K562 (cell line): ENCODE results near the gene GARNL3. TPM values are rescaled to one million over a fixed set of nuclear protein-coding genes. Genes with fewer than 3 reads are reported as not detected.
A peak's percentile ranks its signal among the peaks of the same experiment; 100 is the strongest.

Source experiments
- ATAC-seq: fragments of 200-7000 bp; cut with Tn5 transposase; 3 replicates; pipeline ENCODE4 v1.9.1; 2020; ENCODE audit warnings: moderate library complexity
- BruUV-seq: library from RNA; stranded (reverse); fragments of 400-500 nt; replicated peaks from 2 replicates; lab custom pipeline; 2021; lab: Mats Ljungman, UMichigan
- CTCF ChIA-PET: fragments of 300-600 bp; formaldehyde crosslinking; extraction: SDS; loops from one replicate; lab custom pipeline; 2021; ENCODE audit warnings: low intra/inter-chr PET ratio; lab: Yijun Ruan, JAX
- POLR2A ChIA-PET: fragments of 300-600, 350-650 bp; sonication (Branson Sonifier 250); formaldehyde crosslinking; extraction: SDS; loops from one replicate; lab custom pipeline; 2021; ENCODE audit warnings: antibody characterized with exemption, inconsistent platforms; lab: Yijun Ruan, JAX
- DNase-seq, 4 experiments: peaks; one replicate each; pipeline versions ENCODE4 v3.0.0 to v3.0.0-alpha.2; 2011 to 2018; ENCODE audit warnings: low spot score in 3 of 4, mixed read lengths in 3 of 4; ENCODE audit errors: extremely low read depth in 1 of 4
- FAIRE-seq: peaks from 2 replicates; lab custom pipeline; 2011; peaks lifted over from hg19 to GRCh38; lab: Jason Lieb, UNC
- H2AFZ ChIP-seq: 2 replicates; pipeline ENCODE4 v1.6.0; 2011; ENCODE audit warnings: low read depth, low read length, control low read depth, inconsistent platforms
- H3K27ac ChIP-seq: fragments of 200-600 bp; 3 replicates; pipeline ENCODE4 v1.8.0; 2011; ENCODE audit warnings: low read depth, mild to moderate bottlenecking, control low read depth, inconsistent platforms, low read length, moderate library complexity, mixed read lengths; ENCODE audit errors: extremely low read depth
- H3K27me3 ChIP-seq, 2 experiments: fragments of 300-600 bp in 1 of 2; 2 replicates in 1 of 2; 3 replicates in 1 of 2; pipeline versions ENCODE4 v1.6.0 to v1.8.0; 2011; ENCODE audit warnings: inconsistent platforms in 2 of 2, low read length in 2 of 2, mild to moderate bottlenecking in 1 of 2, mixed read lengths in 1 of 2, moderate library complexity in 1 of 2; ENCODE audit not compliant: control insufficient read depth in 2 of 2, insufficient read depth in 2 of 2
- H3K36me3 ChIP-seq: fragments of 300-600 bp; 3 replicates; pipeline ENCODE4 v1.8.0; 2011; ENCODE audit warnings: mild to moderate bottlenecking, low read length, inconsistent platforms; ENCODE audit not compliant: control insufficient read depth, insufficient read depth
- H3K4me1 ChIP-seq, 2 experiments: fragments of 200-600 bp in 1 of 2; replicated peaks in 1 of 2; 2 replicates in 1 of 2; 3 replicates in 1 of 2; pipeline versions ENCODE4 v1.5.1 to v1.8.0; 2011; ENCODE audit warnings: inconsistent platforms in 2 of 2, low read length in 2 of 2, mild to moderate bottlenecking in 1 of 2, mixed read lengths in 1 of 2, moderate library complexity in 1 of 2; ENCODE audit not compliant: control insufficient read depth in 2 of 2, insufficient read depth in 2 of 2
- H3K4me2 ChIP-seq: 2 replicates; pipeline ENCODE4 v1.6.1; 2011; ENCODE audit warnings: low read length, control low read depth, inconsistent platforms, mixed read lengths; ENCODE audit not compliant: insufficient read depth
- H3K4me3 ChIP-seq: fragments of 200-600 bp; sonication (generic), shearing (Covaris generic); 2 replicates; pipeline ENCODE4 v1.5.1; 2016; ENCODE audit warnings: control low read depth, inconsistent platforms
- H3K79me2 ChIP-seq: fragments of 200-600 bp; 3 replicates; pipeline ENCODE4 v1.8.0; 2011; ENCODE audit warnings: low read length, inconsistent platforms; ENCODE audit not compliant: control insufficient read depth, insufficient read depth
- H3K9ac ChIP-seq, 2 experiments: 2 replicates each; pipeline versions ENCODE4 v1.6.0 to v1.6.1; 2011; ENCODE audit warnings: low read depth in 2 of 2, low read length in 2 of 2, control low read depth in 1 of 2, inconsistent platforms in 1 of 2, mild to moderate bottlenecking in 1 of 2, mixed read lengths in 1 of 2; ENCODE audit not compliant: insufficient read depth in 1 of 2
- H3K9me1 ChIP-seq: one replicate; pipeline ENCODE4 v1.6.0; 2011; ENCODE audit warnings: inconsistent platforms, mild to moderate bottlenecking, low read length, moderate library complexity; ENCODE audit not compliant: control insufficient read depth, insufficient read depth
- H3K9me3 ChIP-seq: replicated peaks from 2 replicates; pipeline ENCODE4 v1.5.1; 2011; ENCODE audit warnings: low read depth, low read length, inconsistent platforms; ENCODE audit not compliant: control insufficient read depth, insufficient read depth
- H4K20me1 ChIP-seq: replicated peaks from 2 replicates; pipeline ENCODE4 v1.6.1; 2011; ENCODE audit warnings: low read length, inconsistent platforms, mixed read lengths; ENCODE audit not compliant: control insufficient read depth, insufficient read depth
- CBFB ChIP-seq: sonication (generic); formaldehyde crosslinking; IDR thresholded peaks from 2 replicates; pipeline ENCODE4 v1.4.0; 2020; ENCODE audit warnings: mild to moderate bottlenecking, missing genetic modification reagents
- CTBP1 ChIP-seq: fragments of 450-650 bp; IDR thresholded peaks from 2 replicates; pipeline ENCODE4 v1.6.1; 2016; ENCODE audit warnings: borderline replicate concordance
- DPF2 ChIP-seq: fragments of 450-650 bp; IDR thresholded peaks from 2 replicates; pipeline ENCODE4 v1.6.1; 2016
- ESRRB ChIP-seq: fragments of 250-450 bp; sonication (Bioruptor Pico); IDR thresholded peaks from 2 replicates; pipeline ENCODE4 v1.5.0; 2020; ENCODE audit warnings: mild to moderate bottlenecking, moderate library complexity, borderline replicate concordance
- ETS1 ChIP-seq: conservative IDR thresholded peaks from 2 replicates; pipeline ENCODE4 v1.6.1; 2011; ENCODE audit warnings: low read depth, mild to moderate bottlenecking, low read length; ENCODE audit not compliant: control insufficient read depth
- EWSR1 ChIP-seq: fragments of 450-650 bp; IDR thresholded peaks from 2 replicates; pipeline ENCODE4 v1.6.1; 2018; ENCODE audit warnings: borderline replicate concordance, mild to moderate bottlenecking, low read depth, moderate library complexity; ENCODE audit not compliant: partially characterized antibody
- MCM7 ChIP-seq, 2 experiments: fragments of 450-650 bp; IDR thresholded peaks; 2 replicates each; pipeline ENCODE4 v1.6.1; 2016 to 2018
- TCF7L2 ChIP-seq: fragments of 150-350 bp; IDR thresholded peaks from 2 replicates; pipeline ENCODE4 v1.6.1; 2016; ENCODE audit warnings: low read depth, mild to moderate bottlenecking, low read length, moderate library complexity
- TSC22D4 ChIP-seq: fragments of 450-650 bp; IDR thresholded peaks from 2 replicates; pipeline ENCODE4 v1.6.1; 2016; ENCODE audit warnings: missing genetic modification characterization, missing biosample characterization, control low read depth
- ZNF12 ChIP-seq: sonication (generic); formaldehyde crosslinking; IDR thresholded peaks from 2 replicates; pipeline ENCODE4 v1.4.0; 2020; ENCODE audit warnings: mild to moderate bottlenecking, missing genetic modification reagents
- ZNF3 ChIP-seq: fragments of 250-450 bp; sonication (Bioruptor Pico); IDR thresholded peaks from 2 replicates; pipeline ENCODE4 v1.5.0; 2021; ENCODE audit warnings: mild to moderate bottlenecking, moderate library complexity
- ZNF384 ChIP-seq: IDR thresholded peaks from 2 replicates; pipeline ENCODE4 v1.6.1; 2012; ENCODE audit warnings: low read depth, low read length, improper control_type of control experiment
- ZNF592 ChIP-seq: fragments of 450-650 bp; IDR thresholded peaks from 2 replicates; pipeline ENCODE4 v1.6.1; 2017; ENCODE audit warnings: antibody characterized with exemption, mild to moderate bottlenecking
- WGBS: fragments of 100-300 bp; shearing (Covaris generic); methylation state at CpG from one replicate; pipeline ENCODE4 v1.1.6; 2016; ENCODE audit warnings: low coverage, mixed read lengths; ENCODE audit not compliant: insufficient coverage; ENCODE audit errors: missing lambda C conversion rate; 5-methylcytosine and 5-hydroxymethylcytosine counted together
- in situ Hi-C: fragments of 300-500 bp; cut with MboI; formaldehyde crosslinking; loops from 4 replicates; pipeline ENCODE4 v1.15.0; 2018; ENCODE audit warnings: inconsistent platforms, mixed read lengths
- intact Hi-C: fragments of 100-400 bp; cut with micrococcal nuclease; formaldehyde crosslinking; loops from 2 replicates; pipeline ENCODE4 v1.14.2; 2022
- polyA plus RNA-seq, 8 experiments: library from polyadenylated mRNA; depleted of rRNA in 4 of 8; stranded (reverse) in 5 of 8; unstranded in 3 of 8; fragments of >200 nt; fragmentation: Nextera tagmentation in 2 of 8; fragmentation: Illumina TruSeq in 1 of 8; extraction: Ambion mirVana in 2 of 8; extraction: Trizol in 1 of 8; gene quantifications; 2 replicates each; pipeline versions ENCODE4 v1.2.1 to v1.2.3, GENCODE V29; 2011 to 2014; ENCODE audit warnings: inconsistent platforms in 1 of 8, missing spikeins in 1 of 8
- total RNA-seq, 7 experiments: library from RNA; depleted of rRNA in 6 of 7; stranded (reverse); fragments of >200 nt in 6 of 7; fragmentation: Illumina TruSeq in 2 of 7; extraction: Trizol in 2 of 7; gene quantifications; 2 replicates each; pipeline versions ENCODE4 v1.2.1 to v1.2.3, GENCODE V29; 2011 to 2021; ENCODE audit warnings: low replicate concordance in 1 of 7

Gene GARNL3
- total and polyA plus RNA-seq, 9 of the 15 experiments (the other 6 are each of a cell fraction or from before 2014, with no cell fraction given): 0.35 to 2.7 (median 1.6) TPM

GRCh38 chr9:127245637-127246164 lies 18.9 kb upstream of the GARNL3 start:
- no peaks in the 10 kb centered on the region for H3K9me3 ChIP-seq
- H3K36me3 ChIP-seq: no peaks in the 10 kb centered on the region
- no peaks in the 10 kb centered on the region; the same call in 1 of the 2 replicates for H4K20me1 ChIP-seq
- H3K4me2 ChIP-seq: peak overlapping the region; percentile 87
- 0 out of 5 replicates have a peak, but pooled peaks cover 2 to 3% of the 10 kb centered on the region in 2 experiments for H3K27me3 ChIP-seq
- H3K27ac ChIP-seq: no peak overlapping the region
- intact Hi-C loops: loop anchor here (10.0 kb wide), 1 partner anchor 61 kb away; no protein-coding TSS in a partner anchor
- 54% methylated on average over 8 of the region's 8 CpGs for WGBS
- H3K9me1 ChIP-seq: no peaks in the 10 kb centered on the region
- no peaks in the 10 kb centered on the region for H3K79me2 ChIP-seq
- peak overlapping the region; percentile 50 for H3K4me3 ChIP-seq
- FAIRE-seq (no peak), ATAC-seq (no peak), DNase-seq (no peak)
- in situ Hi-C loops: no loop called here
- H3K4me1 ChIP-seq: peaks cover 3 to 10% of the 10 kb centered on the region in 2 experiments; a peak in 4 of 5 replicates
- POLR2A ChIA-PET: interaction anchor here (0.8 kb wide), 2 partner anchors 44 to 202 kb away, joined by 3 read pairs; no protein-coding TSS in a partner anchor
- TF ChIP-seq EWSR1 (no peak), ZNF384 (no peak), ESRRB (CRISPR knock-in tag) (no peak), TSC22D4 (no peak), ZNF12 (CRISPR knock-in tag) (no peak), DPF2 (no peak), MCM7 (IDR thresholded peaks at IDR 0.05) (no peak), CTBP1 (0 out of 2 replicates have a peak, but pooled peaks have one; percentile 4), TCF7L2 (no peak), CBFB (0 out of 2 replicates have a peak, but pooled peaks have one; percentile 19), ZNF592 (no peak), ZNF3 (CRISPR knock-in tag) (no peak), ETS1 (no peak)
- peak overlapping the region; percentile 91 for H2AFZ ChIP-seq
- no TSS peak for BruUV-seq
- no peak overlapping the region; a peak in 1 of 4 replicates for H3K9ac ChIP-seq
- CTCF ChIA-PET: no interaction called here
